ENCODE data around the gene RPGRIP1.

Gene RPGRIP1

DNA sequence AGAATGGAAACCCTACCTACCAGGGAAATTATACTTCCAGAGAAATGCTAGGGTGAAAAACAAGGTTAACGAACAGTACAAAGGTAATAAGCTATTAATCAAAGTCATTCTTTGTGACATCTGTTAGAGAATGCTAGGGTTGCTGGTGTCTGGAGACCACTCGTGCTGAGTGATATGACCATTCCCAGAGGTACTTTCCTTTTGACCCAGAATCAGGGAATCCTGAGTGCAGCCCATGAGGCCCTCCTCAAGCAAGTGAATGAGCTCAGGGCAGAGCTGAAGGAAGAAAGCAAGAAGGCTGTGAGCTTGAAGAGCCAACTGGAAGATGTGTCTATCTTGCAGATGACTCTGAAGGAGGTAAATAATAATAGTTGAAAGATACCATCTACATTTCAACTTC lies 31.7 kb downstream of the RPGRIP1 start:
- H3K27ac ChIP-seq: no peak overlapping the region
- H3K36me3 ChIP-seq: peaks cover 7% of the 10 kb centered on the region
- no peak for DNase-seq
- no peak for TF ChIP-seq CTCF (IDR thresholded peaks at IDR 0.05; ENCODE audit: low read depth, low read length)
- H3K9me3 ChIP-seq (ENCODE audit: severe bottlenecking): no peaks in the 10 kb centered on the region
- H3K27me3 ChIP-seq (ENCODE audit: insufficient read depth, low read depth, severe bottlenecking): no peaks in the 10 kb centered on the region
- H3K4me3 ChIP-seq (ENCODE audit: low read depth, low read length): no peak overlapping the region

DNA sequence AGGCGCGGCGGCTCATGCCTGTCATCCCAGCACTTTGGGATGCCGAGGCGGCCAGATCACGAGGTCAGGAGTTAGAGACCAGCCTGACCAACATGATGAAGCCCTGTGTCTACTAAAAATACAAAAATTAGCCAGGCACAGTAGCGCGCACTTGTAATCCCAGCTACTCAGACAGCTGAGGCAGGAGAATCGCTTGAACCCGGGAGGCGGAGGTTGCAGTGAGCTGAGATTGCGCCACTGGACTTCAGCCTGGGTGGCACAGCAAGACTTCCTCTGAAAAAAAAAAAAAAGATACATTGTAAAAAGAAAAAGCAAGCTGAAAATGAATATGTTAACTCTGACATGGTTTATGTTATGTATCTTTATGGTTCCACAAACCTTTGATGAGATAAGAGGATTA lies 33.6 kb downstream of the RPGRIP1 start:
- H3K9me3 ChIP-seq (ENCODE audit: severe bottlenecking): no peaks in the 10 kb centered on the region
- no peaks in the 10 kb centered on the region; the same call in 1 of the 2 replicates for H3K36me3 ChIP-seq
- no peaks in the 10 kb centered on the region for H3K27me3 ChIP-seq (ENCODE audit: insufficient read depth, low read depth, severe bottlenecking)
- no peak overlapping the region for H3K27ac ChIP-seq
- TF ChIP-seq CTCF (IDR thresholded peaks at IDR 0.05; ENCODE audit: low read depth, low read length): no peak
- no peak overlapping the region for H3K4me3 ChIP-seq (ENCODE audit: low read depth, low read length)
- no peak for DNase-seq

DNA sequence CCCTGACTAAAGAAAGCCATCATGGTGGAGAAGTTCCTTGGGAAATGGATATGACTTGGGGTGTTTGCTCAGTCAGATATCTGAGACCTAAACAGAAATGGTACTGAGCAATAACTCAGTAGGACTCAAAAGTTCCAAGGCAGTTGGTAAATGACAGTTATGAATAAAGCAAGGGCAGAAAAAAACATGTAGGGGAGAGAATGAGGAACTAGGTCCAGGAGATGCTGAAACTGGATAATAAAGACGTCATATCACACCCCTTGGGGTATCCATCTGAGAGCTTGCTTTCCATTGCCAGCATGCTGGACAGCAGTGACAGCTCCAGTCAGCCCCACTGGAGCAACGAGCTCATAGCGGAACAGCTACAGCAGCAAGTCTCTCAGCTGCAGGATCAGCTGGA lies 37.5 kb downstream of the RPGRIP1 start:
- no peaks in the 10 kb centered on the region for H3K9me3 ChIP-seq (ENCODE audit: severe bottlenecking)
- H3K27ac ChIP-seq: no peak overlapping the region
- TF ChIP-seq CTCF (IDR thresholded peaks at IDR 0.05; ENCODE audit: low read depth, low read length): no peak
- no peaks in the 10 kb centered on the region for H3K27me3 ChIP-seq (ENCODE audit: insufficient read depth, low read depth, severe bottlenecking)
- H3K4me3 ChIP-seq (ENCODE audit: low read depth, low read length): no peak overlapping the region
- DNase-seq: no peak
- peaks cover 16% of the 10 kb centered on the region for H3K36me3 ChIP-seq

- Histone ChIP-seq H3K4me3 (ENCODE audit: low read depth, low read length) (no peak overlapping the region), H3K9me3 (ENCODE audit: severe bottlenecking) (no peaks in the 10 kb centered on the region), H3K27me3 (ENCODE audit: insufficient read depth, low read depth, severe bottlenecking) (no peaks in the 10 kb centered on the region), H3K36me3 (peaks cover 22% of the 10 kb centered on the region), H3K27ac (no peak overlapping the region)
- DNase-seq: no peak
- no peak for TF ChIP-seq CTCF (IDR thresholded peaks at IDR 0.05; ENCODE audit: low read depth, low read length)
These were observed 41.0 kb downstream of the RPGRIP1 start for GRCh38 chr14:21320913-21321312.

GRCh38 chr14:21322716-21323115 lies 42.8 kb downstream of the RPGRIP1 start:
- no peaks in the 10 kb centered on the region for H3K27me3 ChIP-seq (ENCODE audit: insufficient read depth, low read depth, severe bottlenecking)
- TF ChIP-seq CTCF (IDR thresholded peaks at IDR 0.05; ENCODE audit: low read depth, low read length): no peak
- no peaks in the 10 kb centered on the region for H3K9me3 ChIP-seq (ENCODE audit: severe bottlenecking)
- no peak for DNase-seq
- H3K36me3 ChIP-seq: peaks cover 22% of the 10 kb centered on the region
- H3K27ac ChIP-seq: no peak overlapping the region
- no peak overlapping the region for H3K4me3 ChIP-seq (ENCODE audit: low read depth, low read length)

- H3K4me3 ChIP-seq (ENCODE audit: low read depth, low read length): no peak overlapping the region
- no peaks in the 10 kb centered on the region for H3K9me3 ChIP-seq (ENCODE audit: severe bottlenecking)
- no peak overlapping the region for H3K27ac ChIP-seq
- TF ChIP-seq CTCF (IDR thresholded peaks at IDR 0.05; ENCODE audit: low read depth, low read length): no peak
- DNase-seq: no peak
- H3K36me3 ChIP-seq: peaks cover 16% of the 10 kb centered on the region; the same call in 1 of the 2 replicates
- no peaks in the 10 kb centered on the region for H3K27me3 ChIP-seq (ENCODE audit: insufficient read depth, low read depth, severe bottlenecking)
These were observed 47.1 kb downstream of the RPGRIP1 start for GRCh38 chr14:21326972-21327371.
